Renal cortical epithelial cell (primary cell): ENCODE measurements around the gene DCHS2. TPM values are rescaled to one million over a fixed set of nuclear protein-coding genes. Genes with fewer than 3 reads are reported as not detected.

Experiments used
- DNase-seq: peaks from one replicate; pipeline ENCODE4 v3.0.0-alpha.2; 2011; ENCODE audit warnings: low read depth
- total RNA-seq: library from RNA; depleted of rRNA; stranded (reverse); fragments of >200 nt; gene quantifications from 2 replicates; pipeline ENCODE4 v1.2.3, GENCODE V29; 2014

Gene DCHS2
- total RNA-seq, result under 0.01 TPM in 1 of 2 replicates, not detected in the other

- no peak for DNase-seq
These were observed at the start of gene DCHS2 for GRCh38 chr4:154491341-154492271. Gene DCHS2 (minus strand): TSS chr4:154491799. CDS start chr4:154491355, 444 bp downstream.

- DNase-seq, result no peak
These were observed 42.7 kb upstream of the DCHS2 start for GRCh38 chr4:154534296-154534695.

GRCh38 chr4:154529728-154530519 is 38.3 kb upstream of the DCHS2 start:
- DNase-seq, result no peak

- DNase-seq, result peak; percentile 56
These were observed 37.3 kb upstream of the DCHS2 start for GRCh38 chr4:154528869-154529268.

GRCh38 chr4:154527308-154527707 is 35.7 kb upstream of the DCHS2 start:
- DNase-seq, result no peak

- DNase-seq, result no peak
These were observed 34.6 kb upstream of the DCHS2 start for GRCh38 chr4:154526151-154526550.

- DNase-seq, result no peak
These were observed 30.0 kb upstream of the DCHS2 start for GRCh38 chr4:154521607-154522006.

GRCh38 chr4:154519214-154519613 is 27.6 kb upstream of the DCHS2 start:
- no peak for DNase-seq

GRCh38 chr4:154517591-154517990 is 26.0 kb upstream of the DCHS2 start:
- no peak for DNase-seq

GRCh38 chr4:154516318-154517029 is 24.9 kb upstream of the DCHS2 start:
- no peak for DNase-seq

GRCh38 chr4:154511981-154512380 is 20.4 kb upstream of the DCHS2 start:
- DNase-seq, result no peak

GRCh38 chr4:154511548-154511947 is 19.9 kb upstream of the DCHS2 start:
- no peak for DNase-seq

- DNase-seq, result peak; percentile 84
These were observed 15.6 kb upstream of the DCHS2 start for GRCh38 chr4:154507156-154507555.

GRCh38 chr4:154506253-154506652 is 14.7 kb upstream of the DCHS2 start:
- DNase-seq, result peak; percentile 58

GRCh38 chr4:154503598-154503997 is 12.0 kb upstream of the DCHS2 start:
- peak; percentile 49 for DNase-seq

GRCh38 chr4:154502111-154502510 is 10.5 kb upstream of the DCHS2 start:
- no peak for DNase-seq

- DNase-seq, result no peak
These were observed 6.3 kb upstream of the DCHS2 start for GRCh38 chr4:154497889-154498288.

- no peak for DNase-seq
These were observed 4.3 kb upstream of the DCHS2 start for GRCh38 chr4:154495867-154496266.

GRCh38 chr4:154492288-154492687 is 689 bp upstream of the DCHS2 start:
- DNase-seq, result no peak

GRCh38 chr4:154490583-154491340 is 837 bp downstream of the DCHS2 start:
- no peak for DNase-seq

- DNase-seq, result no peak
These were observed 1.4 kb downstream of the DCHS2 start for GRCh38 chr4:154490234-154490582.
